Measurements from ENCODE around the gene MS4A6E. TPM values are rescaled to one million over a fixed set of nuclear protein-coding genes. Genes with fewer than 3 reads are reported as not detected.
"Not testable (repeated sequence)": the region's sequence is repeated elsewhere in the genome, so short reads cannot be mapped to it uniquely, and the experiment has no call there.

Gene MS4A6E
- not detected for total RNA-seq

GRCh38 chr11:60326955-60327354 lies at the start of gene MS4A6E:
TSS of gene MS4A6E (plus strand) at chr11:60327255. CDS start at chr11:60334896, 7,641 bp downstream.
- Mint-ChIP-seq H3K9me3 (peaks cover 14% of the 10 kb centered on the region), H3K36me3 (ENCODE audit: low read depth) (no peaks in the 10 kb centered on the region), H3K27ac (no peak within 1 kb of the TSS), H3K27me3 (peaks cover 8% of the 10 kb centered on the region), H3K4me1 (ENCODE audit: low read depth) (no peaks in the 10 kb centered on the region), H3K4me3 (no peak within 1 kb of the TSS)
- ChIA-PET POLR2A (no interaction called here), CTCF (no interaction called here)
- intact Hi-C loops (cut with micrococcal nuclease), result no loop called here
- no peak for ATAC-seq
- DNase-seq, result no peak
- no peak for TF ChIP-seq CTCF (IDR thresholded peaks at IDR 0.05)

GRCh38 chr11:60280412-60280811 lies 46.6 kb upstream of the MS4A6E start, which contains the start of gene MS4A4A:
TSS of gene MS4A4A (plus strand) at chr11:60280666. CDS start at chr11:60280676, 10 bp downstream.
- no peak for DNase-seq
- ChIA-PET POLR2A (no interaction called here), CTCF (no interaction called here)
- Mint-ChIP-seq H3K9me3 (no peaks in the 10 kb centered on the region), H3K27me3 (peaks cover 10% of the 10 kb centered on the region), H3K4me1 (ENCODE audit: low read depth) (no peaks in the 10 kb centered on the region), H3K36me3 (ENCODE audit: low read depth) (no peaks in the 10 kb centered on the region), H3K27ac (no peak within 1 kb of the TSS), H3K4me3 (no peak within 1 kb of the TSS)
- no peak for ATAC-seq
- TF ChIP-seq CTCF (IDR thresholded peaks at IDR 0.05), result no peak
- intact Hi-C loops (cut with micrococcal nuclease), result no loop called here

GRCh38 chr11:60281485-60281884 lies 45.6 kb upstream of the MS4A6E start:
- intact Hi-C loops (cut with micrococcal nuclease), result no loop called here
- Mint-ChIP-seq H3K4me3 (no peak overlapping the region), H3K27me3 (peaks cover 11% of the 10 kb centered on the region), H3K27ac (no peak overlapping the region), H3K9me3 (no peaks in the 10 kb centered on the region), H3K4me1 (ENCODE audit: low read depth) (no peaks in the 10 kb centered on the region), H3K36me3 (ENCODE audit: low read depth) (no peaks in the 10 kb centered on the region)
- no peak for DNase-seq
- ATAC-seq, result no peak
- POLR2A ChIA-PET, result no interaction called here
- no peak for TF ChIP-seq CTCF (IDR thresholded peaks at IDR 0.05)
- CTCF ChIA-PET, result no interaction called here

DNA sequence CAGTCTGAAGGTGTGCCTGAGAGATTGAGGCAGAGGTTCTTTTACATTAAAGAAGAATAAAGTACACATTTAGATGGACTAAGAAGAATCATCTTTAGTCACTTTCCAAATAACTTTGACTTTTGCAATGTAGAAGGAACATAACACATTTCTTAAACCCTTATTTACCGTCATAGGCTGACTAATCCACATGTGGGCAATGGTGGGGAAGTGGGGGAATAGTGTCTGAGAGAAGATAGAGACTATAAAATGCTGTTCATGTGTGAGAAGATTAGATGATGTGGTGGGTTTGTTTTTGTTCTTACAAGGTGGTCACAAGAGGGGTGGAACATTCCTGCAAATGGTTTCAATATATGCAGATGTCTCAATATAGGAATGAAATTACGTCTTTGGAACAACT lies 44.8 kb upstream of the MS4A6E start:
- CTCF ChIA-PET, result no interaction called here
- intact Hi-C loops (cut with micrococcal nuclease), result no loop called here
- ATAC-seq (no peak), DNase-seq (no peak)
- no peaks in the 10 kb centered on the region for H3K9me3 Mint-ChIP-seq
- no peak overlapping the region for H3K4me3 Mint-ChIP-seq
- no peak overlapping the region for H3K27ac Mint-ChIP-seq
- no peaks in the 10 kb centered on the region for H3K4me1 Mint-ChIP-seq (ENCODE audit: low read depth)
- no peaks in the 10 kb centered on the region for H3K36me3 Mint-ChIP-seq (ENCODE audit: low read depth)
- TF ChIP-seq CTCF (IDR thresholded peaks at IDR 0.05), result no peak
- peaks cover 11% of the 10 kb centered on the region for H3K27me3 Mint-ChIP-seq
- POLR2A ChIA-PET, result no interaction called here

DNA sequence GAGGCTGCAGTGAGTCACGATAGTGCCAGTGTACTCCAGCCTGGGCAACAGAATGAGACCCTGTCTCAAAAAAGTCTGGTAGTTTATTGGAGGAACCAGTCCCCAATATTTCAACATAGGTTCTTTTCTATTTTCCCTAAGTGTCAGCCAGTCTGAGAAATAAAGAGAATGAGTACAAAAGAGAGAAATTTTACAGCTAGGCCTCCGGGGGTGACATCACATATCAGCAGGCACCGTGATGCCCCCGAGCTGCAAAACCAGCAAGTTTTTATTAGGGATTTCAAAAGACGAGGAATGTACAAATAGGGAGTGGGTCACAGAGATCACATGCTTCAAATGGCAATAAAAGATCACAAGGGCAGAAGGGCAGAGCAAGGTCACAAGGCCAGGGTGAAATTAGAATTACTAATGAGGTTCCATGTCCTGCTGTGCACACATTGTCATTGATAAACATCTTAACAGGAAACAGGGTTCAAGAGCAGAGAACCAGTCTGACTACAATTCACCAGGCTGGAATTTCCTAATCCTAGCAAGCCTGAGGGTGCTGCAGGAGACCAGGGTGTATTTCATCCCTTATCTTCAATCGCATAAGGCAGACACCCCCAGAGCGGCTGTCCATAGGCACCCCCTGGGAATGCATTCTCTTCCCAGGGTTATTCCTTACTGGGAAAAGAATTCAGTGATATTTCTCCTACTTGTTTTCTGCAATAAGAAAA lies 41.5 kb upstream of the MS4A6E start:
- CTCF ChIA-PET; H3K27me3 Mint-ChIP-seq; POLR2A ChIA-PET; H3K4me3 Mint-ChIP-seq; DNase-seq; H3K4me1 Mint-ChIP-seq (ENCODE audit: low read depth); H3K9me3 Mint-ChIP-seq; H3K27ac Mint-ChIP-seq; intact Hi-C loops (cut with micrococcal nuclease); ATAC-seq; H3K36me3 Mint-ChIP-seq (ENCODE audit: low read depth): not testable (repeated sequence)

All from activated CD8-positive, alpha-beta T cell treated with anti-CD3 and anti-CD28 coated beads for 36 hours (primary cell).